NCI-H146 treated with DMSO at 0.1 percent for 48 hours (cell line): ENCODE measurements around the gene CYSTM1.

Source experiments
- DNase-seq: peaks from one replicate; lab custom pipeline; 2025; ENCODE audit not compliant: unreplicated experiment; lab: John Stamatoyannopoulos, UW

Gene CYSTM1

DNA sequence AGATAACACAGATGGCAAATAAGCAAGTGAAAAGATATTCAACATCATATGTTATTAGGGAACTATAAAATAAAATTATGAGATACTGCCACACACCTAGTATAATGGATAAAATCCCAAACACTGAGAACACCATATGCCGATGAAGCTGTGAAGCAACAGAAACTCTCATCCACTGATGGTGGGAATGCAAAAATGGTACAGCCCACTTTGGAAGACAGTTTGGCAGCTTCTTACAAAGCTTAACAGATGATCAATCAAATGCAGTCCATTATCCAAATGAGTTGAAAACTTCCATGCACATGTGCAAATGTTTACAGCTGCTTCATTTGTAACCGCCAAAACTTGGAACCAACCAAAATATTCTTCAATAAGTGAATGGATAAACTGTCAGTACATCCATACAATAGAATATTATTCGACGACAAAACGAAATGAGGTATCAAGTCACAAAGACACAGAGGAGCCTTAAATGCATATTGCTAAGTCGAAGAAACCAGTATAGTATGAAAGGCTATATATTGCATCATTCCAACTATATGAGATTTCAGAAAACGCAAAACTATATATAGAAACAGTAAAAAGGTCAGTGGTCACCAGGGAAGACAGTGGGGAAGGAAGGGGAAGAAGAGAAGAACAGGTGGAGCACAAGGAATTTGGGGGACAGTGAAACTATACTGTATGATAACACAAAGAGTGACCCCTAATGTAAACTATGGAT lies 113.0 kb downstream of the CYSTM1 start:
- no peak for DNase-seq

DNA sequence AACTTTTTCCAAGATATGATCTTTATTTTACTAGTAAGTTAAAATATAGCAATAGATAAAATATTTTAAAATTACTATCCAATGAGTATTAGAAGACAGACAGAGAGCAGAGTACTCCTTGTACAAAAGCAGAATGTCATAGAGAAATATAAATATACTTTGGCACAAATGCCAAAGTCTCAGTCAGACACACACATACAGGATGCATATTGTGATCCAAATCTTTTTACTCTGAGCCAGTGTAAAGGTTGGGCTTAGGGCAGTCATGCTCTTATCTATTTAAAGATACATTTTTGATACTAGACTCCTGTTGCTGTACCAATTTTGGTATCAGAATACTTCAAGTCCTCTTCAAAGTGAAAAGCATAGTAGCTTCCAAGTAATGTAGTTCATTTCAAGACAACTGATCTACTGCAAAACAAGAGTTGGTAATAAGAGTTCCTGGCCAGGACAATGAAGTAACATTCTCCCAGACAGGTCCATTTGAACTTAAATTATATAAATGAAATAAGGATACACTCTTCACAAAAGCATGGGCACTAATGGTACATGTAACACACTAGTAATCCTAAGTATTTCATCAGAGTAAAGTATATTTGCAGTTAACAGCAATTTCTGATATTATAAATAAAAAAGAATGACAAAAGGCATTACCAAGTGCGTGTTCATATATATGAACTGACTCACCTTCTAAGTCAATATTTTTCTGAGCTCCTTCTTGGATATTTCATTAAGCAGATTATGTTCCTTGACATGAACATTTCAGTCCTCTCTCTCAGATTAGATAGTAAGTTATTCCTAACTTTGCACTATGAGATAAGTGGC lies 117.4 kb downstream of the CYSTM1 start:
- DNase-seq = no peak
